Lower leg skin (tissue), 3 donors: ENCODE measurements around the gene DGKH.

Experiments used
- POLR2A ChIP-seq, 2 donors: fragments of 450-650 bp; IDR thresholded peaks; one replicate each; pipeline ENCODE4 v1.6.1; 2016 to 2017; ENCODE audit warnings: antibody characterized with exemption in 2 of 2, mild to moderate bottlenecking in 1 of 2, moderate library complexity in 1 of 2
- TF ChIP-seq, protein P1 (sequence below), 3 donors: fragments of 450-650 bp; IDR thresholded peaks; one replicate each; pipeline ENCODE4 v1.5.1; 2016; ENCODE audit warnings: antibody characterized with exemption in 3 of 3, mild to moderate bottlenecking in 3 of 3, moderate library complexity in 2 of 3

DNA sequence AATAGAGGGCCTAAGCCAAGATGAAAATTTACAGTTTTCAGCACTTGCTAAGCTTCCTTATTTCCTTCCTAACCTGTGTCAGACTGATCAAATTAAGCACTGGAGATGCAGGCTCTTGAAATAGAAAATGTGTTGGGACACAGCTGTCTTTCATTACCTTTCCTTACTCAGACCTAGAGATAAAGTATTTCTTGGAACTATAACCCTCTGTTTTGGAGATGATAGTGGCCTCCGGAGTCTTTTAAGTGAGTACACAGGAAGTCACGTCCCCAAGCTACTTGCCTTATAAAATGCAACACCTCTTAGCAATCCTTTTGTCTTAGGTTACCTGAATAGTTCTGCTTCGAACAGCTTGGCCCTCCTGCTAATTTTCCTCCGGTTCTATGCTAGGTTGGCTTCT is 211.1 kb downstream of the DGKH start:
- TF ChIP-seq, protein P1, sequence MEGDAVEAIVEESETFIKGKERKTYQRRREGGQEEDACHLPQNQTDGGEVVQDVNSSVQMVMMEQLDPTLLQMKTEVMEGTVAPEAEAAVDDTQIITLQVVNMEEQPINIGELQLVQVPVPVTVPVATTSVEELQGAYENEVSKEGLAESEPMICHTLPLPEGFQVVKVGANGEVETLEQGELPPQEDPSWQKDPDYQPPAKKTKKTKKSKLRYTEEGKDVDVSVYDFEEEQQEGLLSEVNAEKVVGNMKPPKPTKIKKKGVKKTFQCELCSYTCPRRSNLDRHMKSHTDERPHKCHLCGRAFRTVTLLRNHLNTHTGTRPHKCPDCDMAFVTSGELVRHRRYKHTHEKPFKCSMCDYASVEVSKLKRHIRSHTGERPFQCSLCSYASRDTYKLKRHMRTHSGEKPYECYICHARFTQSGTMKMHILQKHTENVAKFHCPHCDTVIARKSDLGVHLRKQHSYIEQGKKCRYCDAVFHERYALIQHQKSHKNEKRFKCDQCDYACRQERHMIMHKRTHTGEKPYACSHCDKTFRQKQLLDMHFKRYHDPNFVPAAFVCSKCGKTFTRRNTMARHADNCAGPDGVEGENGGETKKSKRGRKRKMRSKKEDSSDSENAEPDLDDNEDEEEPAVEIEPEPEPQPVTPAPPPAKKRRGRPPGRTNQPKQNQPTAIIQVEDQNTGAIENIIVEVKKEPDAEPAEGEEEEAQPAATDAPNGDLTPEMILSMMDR (IDR thresholded peaks at IDR 0.05), result no peak
- TF ChIP-seq POLR2A (IDR thresholded peaks at IDR 0.05), result no peak
